ENCODE measurements around the gene ARHGAP26. TPM values are rescaled to one million over a fixed set of nuclear protein-coding genes. Genes with fewer than 3 reads are reported as not detected.

The ARHGAP26 gene
- total RNA-seq, 4 donors from 2014 or later = 11.0 to 23.3 (median 14.3) TPM

DNA sequence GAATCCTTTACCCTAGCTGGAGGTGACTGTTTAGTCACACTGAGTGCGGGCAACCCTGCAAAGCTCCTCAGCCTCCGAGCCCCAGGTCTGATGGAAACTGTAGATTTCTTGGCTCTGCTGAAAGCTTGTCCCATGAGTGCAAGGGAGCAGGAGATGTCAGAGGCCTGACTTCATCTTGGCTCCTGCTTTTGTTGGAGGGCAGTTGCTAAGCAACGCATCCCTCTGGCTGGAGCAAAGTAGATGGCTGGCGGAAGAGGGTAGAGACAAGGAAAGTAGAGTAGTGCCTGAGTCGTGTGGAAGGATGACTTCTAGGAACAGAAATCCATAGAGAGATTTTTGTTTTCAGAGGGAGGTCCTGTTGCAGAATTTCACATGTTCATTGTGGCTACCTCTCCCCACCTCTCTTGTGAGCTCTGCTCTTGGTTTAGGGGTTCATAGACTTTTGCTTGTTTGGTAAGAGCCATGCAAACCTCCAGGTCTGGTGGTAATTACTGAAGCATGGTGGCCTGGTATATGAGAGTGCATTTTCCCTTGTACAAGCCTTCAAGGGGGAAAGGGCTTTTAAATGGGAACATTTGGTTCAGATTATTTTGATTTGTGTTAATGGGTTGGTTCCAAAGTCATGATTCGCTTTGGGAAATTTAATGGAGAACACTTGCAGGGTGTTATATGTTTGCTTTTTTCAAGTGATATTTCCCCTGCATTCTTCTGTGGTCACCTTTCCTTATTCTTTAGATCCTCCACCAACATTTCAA lies 71.5 kb downstream of the ARHGAP26 start:
- DNase-seq (ENCODE audit: low spot score in 2 of 2) = no peak
- WGBS, 2 donors = 51 to 63% methylated on average over 6 of the region's 6 CpGs
- TF ChIP-seq POLR2A (IDR thresholded peaks at IDR 0.05) = no peak
- TF ChIP-seq, protein P1, sequence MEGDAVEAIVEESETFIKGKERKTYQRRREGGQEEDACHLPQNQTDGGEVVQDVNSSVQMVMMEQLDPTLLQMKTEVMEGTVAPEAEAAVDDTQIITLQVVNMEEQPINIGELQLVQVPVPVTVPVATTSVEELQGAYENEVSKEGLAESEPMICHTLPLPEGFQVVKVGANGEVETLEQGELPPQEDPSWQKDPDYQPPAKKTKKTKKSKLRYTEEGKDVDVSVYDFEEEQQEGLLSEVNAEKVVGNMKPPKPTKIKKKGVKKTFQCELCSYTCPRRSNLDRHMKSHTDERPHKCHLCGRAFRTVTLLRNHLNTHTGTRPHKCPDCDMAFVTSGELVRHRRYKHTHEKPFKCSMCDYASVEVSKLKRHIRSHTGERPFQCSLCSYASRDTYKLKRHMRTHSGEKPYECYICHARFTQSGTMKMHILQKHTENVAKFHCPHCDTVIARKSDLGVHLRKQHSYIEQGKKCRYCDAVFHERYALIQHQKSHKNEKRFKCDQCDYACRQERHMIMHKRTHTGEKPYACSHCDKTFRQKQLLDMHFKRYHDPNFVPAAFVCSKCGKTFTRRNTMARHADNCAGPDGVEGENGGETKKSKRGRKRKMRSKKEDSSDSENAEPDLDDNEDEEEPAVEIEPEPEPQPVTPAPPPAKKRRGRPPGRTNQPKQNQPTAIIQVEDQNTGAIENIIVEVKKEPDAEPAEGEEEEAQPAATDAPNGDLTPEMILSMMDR (IDR thresholded peaks at IDR 0.05) = no peak
- intact Hi-C loops (cut with DNase I; ENCODE audit: low total_unique reads) = loop anchor here (10.0 kb wide), 1 partner anchor 1777 kb away; no protein-coding TSS in a partner anchor
- no peak overlapping the region for H3K4me3 ChIP-seq (ENCODE audit: low read depth, poor library complexity, severe bottlenecking)

DNA sequence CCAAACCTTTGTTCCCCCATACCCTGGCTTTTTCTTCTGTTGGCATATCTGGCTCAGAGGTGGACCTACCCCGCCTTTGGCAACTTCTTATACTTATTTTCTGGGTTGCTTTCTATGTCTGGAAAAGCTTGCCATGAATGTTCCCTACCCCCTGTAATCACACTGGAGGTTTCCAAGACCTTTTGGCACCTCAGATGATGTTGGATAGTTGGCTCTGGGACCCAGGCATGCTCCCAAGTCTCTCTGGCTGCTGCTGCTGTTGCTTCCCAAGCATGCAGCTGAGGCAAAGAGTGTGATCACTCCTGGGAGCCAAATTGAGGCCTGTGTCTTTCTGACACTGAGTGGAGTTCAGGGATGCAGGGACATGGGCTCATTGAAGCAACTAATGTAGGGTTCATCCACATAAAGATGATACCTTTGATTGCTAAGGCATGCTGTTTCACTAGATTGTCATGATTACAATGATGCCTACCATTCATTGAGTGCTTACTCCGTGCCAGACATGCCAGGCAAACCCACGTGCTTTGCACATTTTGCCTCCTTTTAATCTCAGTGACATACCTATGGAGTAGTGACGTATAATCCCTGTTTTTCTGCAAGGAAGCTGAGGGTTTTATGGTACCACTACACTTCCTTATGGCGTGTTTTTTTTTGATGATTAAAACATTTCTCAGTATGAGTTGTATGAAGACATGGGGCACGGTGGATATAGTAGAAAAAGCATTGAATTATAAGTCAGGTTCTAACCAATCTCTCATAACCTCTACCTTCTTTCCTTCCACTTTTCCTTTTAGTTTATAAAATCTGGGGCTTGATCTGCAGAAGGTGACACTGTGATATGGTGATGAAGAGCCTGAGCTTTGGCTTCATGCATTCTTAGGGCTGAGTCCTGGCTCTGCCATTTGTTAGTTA lies 73.1 kb downstream of the ARHGAP26 start:
- no peak for TF ChIP-seq POLR2A (IDR thresholded peaks at IDR 0.05)
- TF ChIP-seq, protein P1 (IDR thresholded peaks at IDR 0.05) = no peak
- no peak overlapping the region for H3K4me3 ChIP-seq (ENCODE audit: low read depth, poor library complexity, severe bottlenecking)
- DNase-seq (ENCODE audit: low spot score in 2 of 2) = no peak
- intact Hi-C loops (cut with DNase I; ENCODE audit: low total_unique reads) = loop anchor here (10.0 kb wide), 1 partner anchor 1778 kb away; no protein-coding TSS in a partner anchor
- WGBS, 2 donors = 70 to 74% methylated on average over 6 of the region's 6 CpGs

DNA sequence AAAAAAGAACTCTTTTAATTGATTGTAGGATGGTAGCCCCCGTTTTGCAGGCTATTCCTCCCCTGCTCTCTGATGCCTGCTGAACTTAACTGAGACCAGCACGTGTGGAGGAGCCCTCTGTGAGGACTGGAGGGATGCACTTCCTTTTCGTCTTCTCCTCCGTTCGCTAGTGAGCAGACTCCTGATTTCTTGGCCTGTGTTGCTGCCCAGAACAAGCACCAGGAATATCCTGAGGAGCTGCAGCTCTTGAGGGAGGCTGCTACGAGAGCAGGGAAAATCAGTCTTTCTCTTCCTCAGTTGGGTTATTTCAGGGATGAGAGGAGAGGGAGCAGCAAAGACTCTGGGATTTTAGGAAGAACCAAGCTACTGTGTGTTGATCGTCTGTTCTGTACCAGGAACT lies 74.7 kb downstream of the ARHGAP26 start:
- DNase-seq (ENCODE audit: low spot score in 2 of 2) = no peak
- H3K4me3 ChIP-seq (ENCODE audit: low read depth, poor library complexity, severe bottlenecking) = no peak overlapping the region
- 75 to 77% methylated on average over 7 of the region's 7 CpGs for WGBS, 2 donors
- TF ChIP-seq POLR2A (IDR thresholded peaks at IDR 0.05) = no peak
- TF ChIP-seq, protein P1 (IDR thresholded peaks at IDR 0.05) = no peak
- intact Hi-C loops (cut with DNase I; ENCODE audit: low total_unique reads) = loop anchor here (10.0 kb wide), 1 partner anchor 1780 kb away; no protein-coding TSS in a partner anchor

DNA sequence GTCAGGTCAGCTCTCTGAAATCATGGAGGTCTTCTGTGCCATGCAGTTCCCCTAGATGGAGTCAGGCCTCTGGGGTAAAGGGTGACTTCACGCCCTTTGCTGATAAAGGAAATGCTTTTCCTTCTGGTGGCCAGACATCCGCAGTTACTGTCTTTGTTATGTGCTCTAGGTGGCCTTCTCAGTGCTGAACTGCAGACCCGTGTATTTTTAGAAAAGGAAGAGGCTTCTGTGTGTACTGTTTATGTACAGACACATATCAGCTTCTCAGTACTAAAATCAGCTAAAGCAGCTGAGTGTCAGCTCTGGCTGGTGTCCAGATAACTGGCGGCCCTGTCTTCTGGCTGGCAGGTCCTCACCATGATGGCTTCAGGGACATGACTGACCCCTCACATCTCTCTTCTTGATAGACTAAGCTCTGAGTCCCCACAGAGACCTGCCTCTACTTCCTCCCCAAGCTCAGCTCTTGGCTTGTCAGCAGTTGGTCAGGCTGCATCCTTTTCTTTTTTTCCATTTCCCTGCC lies 75.3 kb downstream of the ARHGAP26 start:
- no peak for DNase-seq (ENCODE audit: low spot score in 2 of 2)
- no peak for TF ChIP-seq POLR2A (IDR thresholded peaks at IDR 0.05)
- TF ChIP-seq, protein P1 (IDR thresholded peaks at IDR 0.05) = no peak
- intact Hi-C loops (cut with DNase I; ENCODE audit: low total_unique reads) = loop anchor here (10.0 kb wide), 1 partner anchor 1781 kb away; no protein-coding TSS in a partner anchor
- 45 to 53% methylated on average over 4 of the region's 4 CpGs for WGBS, 2 donors
- no peak overlapping the region for H3K4me3 ChIP-seq (ENCODE audit: low read depth, poor library complexity, severe bottlenecking)

DNA sequence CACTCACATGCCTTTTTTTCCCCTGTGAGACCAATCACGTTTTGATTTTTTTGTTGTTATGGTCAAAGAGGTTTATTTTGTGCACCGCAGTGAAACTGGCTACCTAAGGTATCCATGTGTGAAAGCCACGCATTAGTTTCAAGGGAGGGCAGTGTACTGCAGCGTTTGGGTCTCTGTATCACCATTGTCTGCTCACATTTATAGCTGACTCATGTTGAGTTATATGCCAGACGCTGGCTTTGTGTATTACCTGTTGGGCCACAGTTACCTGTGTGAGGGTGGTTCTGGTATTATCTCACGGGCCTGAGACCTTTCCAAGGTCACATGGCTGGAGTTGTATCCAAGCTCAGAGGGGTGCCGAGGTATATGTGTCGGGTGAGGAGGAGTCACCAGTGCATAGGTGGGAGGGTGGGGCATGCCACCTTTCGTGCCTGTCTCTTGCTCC lies 75.8 kb downstream of the ARHGAP26 start:
- intact Hi-C loops (cut with DNase I; ENCODE audit: low total_unique reads) = loop anchor here (10.0 kb wide), 1 partner anchor 1781 kb away; no protein-coding TSS in a partner anchor
- TF ChIP-seq, protein P1 (IDR thresholded peaks at IDR 0.05) = no peak
- TF ChIP-seq POLR2A (IDR thresholded peaks at IDR 0.05) = no peak
- 71 to 73% methylated on average over 9 of the region's 9 CpGs for WGBS, 2 donors
- no peak overlapping the region for H3K4me3 ChIP-seq (ENCODE audit: low read depth, poor library complexity, severe bottlenecking)
- no peak for DNase-seq (ENCODE audit: low spot score in 2 of 2)

All from lower leg skin (tissue), 4 donors.